Measurements from ENCODE around the gene FASLG.

Gene FASLG

GRCh38 chr1:172670316-172670715 is 11.4 kb downstream of the FASLG start:
- peaks cover 0 to 23% (median 15%) of the 10 kb centered on the region in 10 experiments; a peak in 16 of 20 replicates for H3K4me1 ChIP-seq

GRCh38 chr1:172670791-172671190 is 11.9 kb downstream of the FASLG start:
- H3K27me3 ChIP-seq: no peaks in the 10 kb centered on the region
- H3K4me2 ChIP-seq: peak overlapping the region in 6 of 11 experiments; percentile 7 to 38 (median 16); a peak in 8 of 22 replicates

More at GRCh38 chr1:172670316-172670715, 11.4 kb downstream of the FASLG start:
- Histone ChIP-seq H3K4me3 (no peak overlapping the region), H3K4me2 (peak overlapping the region in 6 of 11 experiments; percentile 7 to 38 (median 16); a peak in 9 of 22 replicates), H3K27ac (no peak overlapping the region), H3K27me3 (no peaks in the 10 kb centered on the region), H3K9me3 (replicated peaks in 1 of 11) (no peaks in the 10 kb centered on the region), H3K36me3 (no peaks in the 10 kb centered on the region), H3K9ac (no peak overlapping the region), H4K20me1 (no peaks in the 10 kb centered on the region)
- no peak for TF ChIP-seq Cebpa-rat (IDR thresholded peaks at IDR 0.05)

DNA sequence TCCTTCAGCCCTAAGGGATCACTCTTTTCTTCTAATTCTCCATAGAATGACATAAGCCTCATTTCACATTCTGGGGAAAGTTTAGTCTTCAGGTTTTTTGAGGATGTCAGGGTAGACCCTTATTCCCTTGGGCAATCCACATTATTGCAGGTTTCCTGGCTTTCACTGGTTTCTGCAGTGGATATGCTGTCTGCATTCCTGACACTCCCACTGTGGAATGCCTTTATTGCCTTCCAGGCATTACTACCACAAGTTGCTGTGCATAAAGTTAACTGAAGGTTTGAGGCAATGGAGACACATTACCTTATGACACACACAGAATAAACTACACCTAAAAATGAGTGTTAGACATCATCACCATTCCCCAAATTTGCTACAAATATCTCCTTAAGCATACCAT is 12.7 kb downstream of the FASLG start:
- no peaks in the 10 kb centered on the region for H4K20me1 ChIP-seq
- no peaks in the 10 kb centered on the region for H3K36me3 ChIP-seq
- no peak overlapping the region for H3K27ac ChIP-seq
- no peak for TF ChIP-seq Cebpa-rat (IDR thresholded peaks at IDR 0.05)
- no peak overlapping the region for H3K4me2 ChIP-seq
- peaks cover 0 to 34% (median 23%) of the 10 kb centered on the region in 10 experiments; a peak in 16 of 20 replicates for H3K4me1 ChIP-seq
- H3K9me3 ChIP-seq (replicated peaks in 1 of 11): peaks cover 0 to 8% (median 0%) of the 10 kb centered on the region in 11 experiments; a peak in 2 of 22 replicates
- no peak overlapping the region for H3K9ac ChIP-seq
- H3K27me3 ChIP-seq: no peaks in the 10 kb centered on the region
- H3K4me3 ChIP-seq: no peak overlapping the region

More at GRCh38 chr1:172670791-172671190, 11.9 kb downstream of the FASLG start:
- no peaks in the 10 kb centered on the region for H3K36me3 ChIP-seq
- no peak overlapping the region for H3K9ac ChIP-seq
- peaks cover 0 to 27% (median 20%) of the 10 kb centered on the region in 10 experiments; a peak in 16 of 20 replicates for H3K4me1 ChIP-seq
- H4K20me1 ChIP-seq: no peaks in the 10 kb centered on the region
- no peaks in the 10 kb centered on the region for H3K9me3 ChIP-seq (replicated peaks in 1 of 11)
- no peak overlapping the region for H3K27ac ChIP-seq
- TF ChIP-seq Cebpa-rat (IDR thresholded peaks at IDR 0.05): no peak
- no peak overlapping the region for H3K4me3 ChIP-seq

DNA sequence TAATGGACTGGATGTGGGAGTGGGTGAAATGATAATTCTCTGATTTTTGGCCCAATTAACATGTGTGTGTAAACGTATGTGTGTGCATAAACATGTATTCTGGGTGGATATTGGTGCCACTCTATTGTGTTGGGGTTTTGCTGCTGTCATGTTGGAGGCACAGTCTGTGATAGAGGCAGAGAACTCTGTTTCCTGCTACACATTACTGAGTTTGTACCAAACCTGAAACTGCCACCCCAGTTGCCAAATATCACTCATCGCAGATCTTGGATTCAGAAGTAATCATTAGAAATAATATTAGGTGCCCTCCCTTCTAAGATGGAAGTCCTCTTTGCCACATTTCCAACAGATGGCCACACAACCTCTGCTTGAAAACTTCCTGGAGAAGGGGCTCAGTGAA is 13.8 kb downstream of the FASLG start:
- peaks cover 0 to 10% (median 0%) of the 10 kb centered on the region in 11 experiments; a peak in 2 of 22 replicates for H3K9me3 ChIP-seq (replicated peaks in 1 of 11)
- H3K4me3 ChIP-seq: no peak overlapping the region
- no peak for TF ChIP-seq Cebpa-rat (IDR thresholded peaks at IDR 0.05)
- no peaks in the 10 kb centered on the region for H3K36me3 ChIP-seq
- H3K4me2 ChIP-seq: no peak overlapping the region
- H3K27ac ChIP-seq: no peak overlapping the region
- no peak overlapping the region for H3K9ac ChIP-seq
- peaks cover 0 to 34% (median 23%) of the 10 kb centered on the region in 10 experiments; a peak in 16 of 20 replicates for H3K4me1 ChIP-seq
- H3K27me3 ChIP-seq: no peaks in the 10 kb centered on the region
- no peaks in the 10 kb centered on the region for H4K20me1 ChIP-seq

DNA sequence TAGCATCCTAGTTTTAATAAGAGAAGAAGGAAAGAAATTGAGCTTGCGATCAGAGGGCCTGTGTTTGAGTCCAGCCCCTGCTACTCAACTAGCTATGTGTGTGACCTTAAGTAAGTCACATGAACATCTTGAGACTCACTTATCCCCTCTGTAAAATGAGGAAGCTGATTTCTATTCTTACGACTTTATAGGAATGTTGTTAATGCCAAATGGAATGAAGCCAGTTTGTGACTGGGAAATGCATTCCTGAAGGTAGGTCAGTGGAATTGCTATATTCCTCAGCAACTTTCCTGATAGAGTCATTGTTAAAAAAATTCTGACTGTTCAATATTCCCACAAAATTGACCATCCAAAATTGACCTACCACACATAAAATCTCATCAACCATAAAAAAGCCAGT is 14.9 kb downstream of the FASLG start:
- peaks cover 0 to 34% (median 23%) of the 10 kb centered on the region in 10 experiments; a peak in 16 of 20 replicates for H3K4me1 ChIP-seq

DNA sequence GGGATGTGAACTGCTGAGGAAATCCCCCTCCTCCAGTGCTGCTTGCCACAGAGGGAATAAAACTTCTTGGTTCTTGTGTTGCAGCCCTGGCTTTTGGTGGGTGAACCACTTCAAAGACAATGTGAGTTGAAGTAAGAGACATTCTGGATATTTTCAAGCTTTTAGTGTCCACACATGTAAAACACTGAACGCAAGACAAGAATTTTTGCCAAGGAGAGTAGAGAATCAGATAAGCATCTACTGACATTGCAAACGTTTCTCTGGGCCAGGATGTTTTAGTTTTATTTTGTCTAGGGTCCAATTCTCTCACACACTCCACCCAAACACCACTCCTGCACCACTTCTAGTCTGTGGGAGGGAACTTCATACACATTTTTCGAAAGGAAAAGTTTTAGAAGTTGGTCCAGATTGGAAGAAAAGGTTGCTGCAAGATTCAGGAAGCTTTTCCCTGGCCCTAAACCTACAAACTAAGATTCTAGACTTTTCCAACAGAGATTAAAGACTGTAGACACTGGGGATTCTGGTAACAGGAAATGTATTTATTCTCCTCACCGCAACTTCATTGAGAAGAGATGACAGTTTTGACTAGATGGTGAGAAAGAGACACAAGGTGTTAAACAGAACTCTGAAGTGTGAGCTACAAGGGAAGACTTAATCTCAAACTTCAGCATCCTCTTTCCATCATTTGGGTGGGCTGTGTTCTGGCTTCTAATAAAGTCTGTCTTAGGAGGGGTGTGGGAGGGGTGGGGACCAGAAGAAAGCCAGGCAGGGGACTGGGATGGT is 16.1 kb downstream of the FASLG start:
- Histone ChIP-seq H3K9me3 (replicated peaks in 1 of 11) (peaks cover 7 to 23% (median 8%) of the 10 kb centered on the region in 11 experiments; a peak in 20 of 22 replicates), H4K20me1 (no peaks in the 10 kb centered on the region), H3K27ac (peak overlapping the region in 3 of 11 experiments; percentile 13 to 36 (median 21); a peak in 4 of 22 replicates), H3K4me2 (peak overlapping the region in 10 of 11 experiments; percentile 5 to 75 (median 52); a peak in 18 of 22 replicates), H3K4me1 (peaks cover 0 to 39% (median 23%) of the 10 kb centered on the region in 10 experiments; a peak in 16 of 20 replicates), H3K4me3 (no peak overlapping the region; a peak in 1 of 20 replicates), H3K27me3 (no peaks in the 10 kb centered on the region), H3K9ac (no peak overlapping the region; a peak in 1 of 22 replicates), H3K36me3 (no peaks in the 10 kb centered on the region)
- 0 out of 22 replicates have a peak, but pooled peaks of 1 of the 11 experiments have one; percentile 38 for TF ChIP-seq Cebpa-rat (IDR thresholded peaks at IDR 0.05)

More for the DNA sequence above, 14.9 kb downstream of the FASLG start:
- no peak overlapping the region for H3K4me2 ChIP-seq
- H3K9me3 ChIP-seq (replicated peaks in 1 of 11): peaks cover 0 to 15% (median under 1%) of the 10 kb centered on the region in 11 experiments; a peak in 14 of 22 replicates
- H4K20me1 ChIP-seq: no peaks in the 10 kb centered on the region
- H3K27me3 ChIP-seq: no peaks in the 10 kb centered on the region
- H3K27ac ChIP-seq: no peak overlapping the region
- no peak for TF ChIP-seq Cebpa-rat (IDR thresholded peaks at IDR 0.05)
- H3K4me3 ChIP-seq: no peak overlapping the region
- no peaks in the 10 kb centered on the region for H3K36me3 ChIP-seq
- no peak overlapping the region for H3K9ac ChIP-seq

- no peak overlapping the region for H3K4me3 ChIP-seq
- H3K9ac ChIP-seq: no peak overlapping the region
- no peak overlapping the region for H3K27ac ChIP-seq
- peaks cover 7 to 23% (median 11%) of the 10 kb centered on the region in 11 experiments; a peak in 20 of 22 replicates for H3K9me3 ChIP-seq (replicated peaks in 1 of 11)
- no peaks in the 10 kb centered on the region for H3K27me3 ChIP-seq
- no peak for TF ChIP-seq Cebpa-rat (IDR thresholded peaks at IDR 0.05)
- no peaks in the 10 kb centered on the region for H3K36me3 ChIP-seq
- no peaks in the 10 kb centered on the region for H4K20me1 ChIP-seq
- peak overlapping the region in 4 of 11 experiments; percentile 3 to 32 (median 12); a peak in 3 of 22 replicates for H3K4me2 ChIP-seq
- peaks cover 0 to 28% (median 16%) of the 10 kb centered on the region in 10 experiments; a peak in 16 of 20 replicates for H3K4me1 ChIP-seq
These were observed 20.3 kb downstream of the FASLG start for GRCh38 chr1:172679000-172679772.

- H3K27me3 ChIP-seq: no peaks in the 10 kb centered on the region
- no peak overlapping the region for H3K27ac ChIP-seq
- TF ChIP-seq Cebpa-rat (IDR thresholded peaks at IDR 0.05): no peak
- peaks cover 0 to 17% (median 8%) of the 10 kb centered on the region in 10 experiments; a peak in 16 of 20 replicates for H3K4me1 ChIP-seq
- peaks cover 7 to 23% (median 13%) of the 10 kb centered on the region in 11 experiments; a peak in 20 of 22 replicates for H3K9me3 ChIP-seq (replicated peaks in 1 of 11)
- H3K4me2 ChIP-seq: no peak overlapping the region
- H3K9ac ChIP-seq: no peak overlapping the region
- no peaks in the 10 kb centered on the region for H3K36me3 ChIP-seq
- no peak overlapping the region for H3K4me3 ChIP-seq
- no peaks in the 10 kb centered on the region for H4K20me1 ChIP-seq
These were observed 21.3 kb downstream of the FASLG start for GRCh38 chr1:172680244-172680643.
